Immature natural killer cell (primary cell): Measurements from ENCODE around the gene LRRC10. TPM values are rescaled to one million over a fixed set of nuclear protein-coding genes. Genes with fewer than 3 reads are reported as not detected.

ENCODE experiments used
- DNase-seq, 3 donors: peaks; one replicate each; pipeline ENCODE4 v3.0.0; 2022; ENCODE audit warnings: mixed read lengths in 1 of 3
- H3K27ac Mint-ChIP-seq, 6 donors: one replicate each; pipeline ENCODE4 v1.8.0; 2020; ENCODE audit warnings: mixed read lengths in 6 of 6, mild to moderate bottlenecking in 5 of 6, inconsistent platforms in 4 of 6, moderate library complexity in 3 of 6
- H3K27me3 Mint-ChIP-seq, 3 donors: one replicate each; pipeline ENCODE4 v1.8.0; 2020 to 2021; ENCODE audit warnings: low read depth in 3 of 3, mild to moderate bottlenecking in 3 of 3, mixed read lengths in 3 of 3, moderate library complexity in 3 of 3, inconsistent platforms in 1 of 3
- H3K36me3 Mint-ChIP-seq, 3 donors: one replicate each; pipeline ENCODE4 v1.8.0; 2020; ENCODE audit warnings: mixed read lengths in 3 of 3, inconsistent platforms in 2 of 3, mild to moderate bottlenecking in 2 of 3
- H3K4me1 Mint-ChIP-seq, 2 donors: one replicate each; pipeline ENCODE4 v1.8.0; 2020; ENCODE audit warnings: inconsistent platforms in 2 of 2, mild to moderate bottlenecking in 2 of 2, mixed read lengths in 2 of 2, moderate library complexity in 1 of 2
- H3K4me3 Mint-ChIP-seq, 5 donors: one replicate each; pipeline ENCODE4 v1.8.0; 2020; ENCODE audit warnings: mild to moderate bottlenecking in 5 of 5, mixed read lengths in 5 of 5, inconsistent platforms in 3 of 5, moderate library complexity in 3 of 5
- H3K9me3 Mint-ChIP-seq, 6 donors: one replicate each; pipeline ENCODE4 v1.8.0; 2020; ENCODE audit warnings: mild to moderate bottlenecking in 6 of 6, mixed read lengths in 6 of 6, inconsistent platforms in 4 of 6, moderate library complexity in 3 of 6
- polyA plus RNA-seq, 3 donors: library from polyadenylated mRNA; unstranded; fragments of 300-500 nt; fragmentation: Illumina TruSeq; gene quantifications; one replicate each; pipeline ENCODE4 v1.2.3, GENCODE V29; 2021

LRRC10 gene
- not detected for polyA plus RNA-seq

- peaks cover 0 to 5% (median 0%) of the 10 kb centered on the region in 3 donors for H3K27me3 Mint-ChIP-seq
- no peaks in the 10 kb centered on the region for H3K36me3 Mint-ChIP-seq
- no peak within 1 kb of the TSS for H3K4me3 Mint-ChIP-seq
- no peaks in the 10 kb centered on the region for H3K4me1 Mint-ChIP-seq
- no peak within 1 kb of the TSS for H3K27ac Mint-ChIP-seq
- H3K9me3 Mint-ChIP-seq: peaks cover 0 to 2% (median 0%) of the 10 kb centered on the region in 6 donors
- DNase-seq: no peak
These were observed at the start of gene LRRC10 for GRCh38 chr12:69610729-69611128. Gene LRRC10, minus strand, starts transcription at chr12:69610907. Its CDS starts 69 bp downstream, at chr12:69610838.

GRCh38 chr12:69660164-69660863, 49.6 kb upstream of the LRRC10 start:
- no peaks in the 10 kb centered on the region for H3K36me3 Mint-ChIP-seq

GRCh38 chr12:69658203-69658602, 47.5 kb upstream of the LRRC10 start:
- Mint-ChIP-seq H3K9me3 (no peaks in the 10 kb centered on the region), H3K36me3 (no peaks in the 10 kb centered on the region), H3K27me3 (peaks cover 0 to 2% (median 0%) of the 10 kb centered on the region in 3 donors), H3K4me3 (no peak overlapping the region), H3K27ac (no peak overlapping the region), H3K4me1 (no peaks in the 10 kb centered on the region)
- no peak for DNase-seq

More at GRCh38 chr12:69660164-69660863, 49.6 kb upstream of the LRRC10 start:
- Mint-ChIP-seq H3K27ac (no peak overlapping the region), H3K9me3 (no peaks in the 10 kb centered on the region), H3K4me3 (no peak overlapping the region), H3K27me3 (peaks cover 0 to 3% (median 0%) of the 10 kb centered on the region in 3 donors), H3K4me1 (no peaks in the 10 kb centered on the region)
- DNase-seq: no peak

GRCh38 chr12:69657376-69658137, 46.9 kb upstream of the LRRC10 start:
- DNase-seq: no peak
- no peaks in the 10 kb centered on the region for H3K9me3 Mint-ChIP-seq
- no peaks in the 10 kb centered on the region for H3K4me1 Mint-ChIP-seq
- H3K36me3 Mint-ChIP-seq: no peaks in the 10 kb centered on the region
- H3K27ac Mint-ChIP-seq: no peak overlapping the region
- H3K27me3 Mint-ChIP-seq: no peaks in the 10 kb centered on the region
- no peak overlapping the region for H3K4me3 Mint-ChIP-seq

- H3K27me3 Mint-ChIP-seq: no peaks in the 10 kb centered on the region
- no peak overlapping the region for H3K4me3 Mint-ChIP-seq
- H3K36me3 Mint-ChIP-seq: no peaks in the 10 kb centered on the region
- no peaks in the 10 kb centered on the region for H3K4me1 Mint-ChIP-seq
- H3K9me3 Mint-ChIP-seq: no peaks in the 10 kb centered on the region
- DNase-seq: no peak
- H3K27ac Mint-ChIP-seq: no peak overlapping the region
These were observed 45.1 kb upstream of the LRRC10 start for GRCh38 chr12:69655616-69656340.

- Mint-ChIP-seq H3K4me1 (no peaks in the 10 kb centered on the region), H3K27ac (no peak overlapping the region), H3K9me3 (no peaks in the 10 kb centered on the region), H3K27me3 (no peaks in the 10 kb centered on the region), H3K36me3 (no peaks in the 10 kb centered on the region), H3K4me3 (no peak overlapping the region)
- no peak for DNase-seq
These were observed 43.0 kb upstream of the LRRC10 start for GRCh38 chr12:69653703-69654102.

- Mint-ChIP-seq H3K27me3 (peaks cover 0 to 3% (median 2%) of the 10 kb centered on the region in 3 donors), H3K27ac (no peak overlapping the region), H3K36me3 (no peaks in the 10 kb centered on the region), H3K4me1 (no peaks in the 10 kb centered on the region), H3K9me3 (no peaks in the 10 kb centered on the region), H3K4me3 (no peak overlapping the region)
- DNase-seq: no peak
These were observed 41.2 kb upstream of the LRRC10 start for GRCh38 chr12:69651922-69652321.

- Mint-ChIP-seq H3K27ac (no peak overlapping the region), H3K9me3 (no peaks in the 10 kb centered on the region), H3K4me1 (no peaks in the 10 kb centered on the region), H3K27me3 (peaks cover 0 to 6% (median 2%) of the 10 kb centered on the region in 3 donors), H3K36me3 (no peaks in the 10 kb centered on the region), H3K4me3 (no peak overlapping the region)
- no peak for DNase-seq
These were observed 38.8 kb upstream of the LRRC10 start for GRCh38 chr12:69649529-69649928.

GRCh38 chr12:69648476-69648875, 37.8 kb upstream of the LRRC10 start:
- peaks cover 0 to 6% (median 2%) of the 10 kb centered on the region in 3 donors for H3K27me3 Mint-ChIP-seq
- H3K27ac Mint-ChIP-seq: no peak overlapping the region
- H3K4me1 Mint-ChIP-seq: no peaks in the 10 kb centered on the region
- DNase-seq: no peak
- H3K9me3 Mint-ChIP-seq: no peaks in the 10 kb centered on the region
- H3K4me3 Mint-ChIP-seq: no peak overlapping the region
- H3K36me3 Mint-ChIP-seq: no peaks in the 10 kb centered on the region

GRCh38 chr12:69647178-69647577, 36.5 kb upstream of the LRRC10 start:
- no peaks in the 10 kb centered on the region for H3K4me1 Mint-ChIP-seq
- no peaks in the 10 kb centered on the region for H3K9me3 Mint-ChIP-seq
- H3K36me3 Mint-ChIP-seq: no peaks in the 10 kb centered on the region
- H3K27me3 Mint-ChIP-seq: peaks cover 0 to 6% (median 2%) of the 10 kb centered on the region in 3 donors
- no peak overlapping the region for H3K4me3 Mint-ChIP-seq
- no peak for DNase-seq
- no peak overlapping the region for H3K27ac Mint-ChIP-seq

GRCh38 chr12:69645031-69645430, 34.3 kb upstream of the LRRC10 start:
- Mint-ChIP-seq H3K27ac (no peak overlapping the region), H3K36me3 (no peaks in the 10 kb centered on the region), H3K4me1 (no peaks in the 10 kb centered on the region), H3K4me3 (no peak overlapping the region), H3K9me3 (no peaks in the 10 kb centered on the region), H3K27me3 (peaks cover 2 to 6% (median 2%) of the 10 kb centered on the region in 3 donors)
- DNase-seq: no peak

- Mint-ChIP-seq H3K27me3 (peaks cover 2 to 6% (median 2%) of the 10 kb centered on the region in 3 donors), H3K4me1 (no peaks in the 10 kb centered on the region), H3K4me3 (no peak overlapping the region), H3K27ac (no peak overlapping the region), H3K36me3 (no peaks in the 10 kb centered on the region), H3K9me3 (no peaks in the 10 kb centered on the region)
- DNase-seq: no peak
These were observed 33.8 kb upstream of the LRRC10 start for GRCh38 chr12:69644511-69644910.

GRCh38 chr12:69642531-69642930, 31.8 kb upstream of the LRRC10 start:
- H3K27me3 Mint-ChIP-seq: peaks cover under 1 to 5% (median 4%) of the 10 kb centered on the region in 3 donors
- H3K36me3 Mint-ChIP-seq: no peaks in the 10 kb centered on the region
- no peak overlapping the region for H3K27ac Mint-ChIP-seq

GRCh38 chr12:69641546-69641945, 30.8 kb upstream of the LRRC10 start:
- no peak overlapping the region for H3K4me3 Mint-ChIP-seq
- DNase-seq: no peak
- H3K36me3 Mint-ChIP-seq: no peaks in the 10 kb centered on the region
- no peaks in the 10 kb centered on the region for H3K9me3 Mint-ChIP-seq
- no peak overlapping the region for H3K27ac Mint-ChIP-seq
- H3K4me1 Mint-ChIP-seq: no peaks in the 10 kb centered on the region
- peaks cover 0 to 5% (median 4%) of the 10 kb centered on the region in 3 donors for H3K27me3 Mint-ChIP-seq

More at GRCh38 chr12:69642531-69642930, 31.8 kb upstream of the LRRC10 start:
- DNase-seq: no peak
- Mint-ChIP-seq H3K9me3 (no peaks in the 10 kb centered on the region), H3K4me1 (no peaks in the 10 kb centered on the region), H3K4me3 (no peak overlapping the region)
